K562 (cell line): ENCODE data around the gene RBM12. TPM values are rescaled to one million over a fixed set of nuclear protein-coding genes. Genes with fewer than 3 reads are reported as not detected.

Experiments
- BDP1 ChIP-seq: IDR thresholded peaks from 3 replicates; pipeline ENCODE4 v1.6.1; 2011; ENCODE audit not compliant: insufficient read length, insufficient read depth
- CGGBP1 ChIP-seq: fragments of 250-450 bp; sonication (Bioruptor Pico); IDR thresholded peaks from 2 replicates; pipeline ENCODE4 v1.9.0; 2021; ENCODE audit warnings: mild to moderate bottlenecking
- CREB1 ChIP-seq, 2 experiments: sonication (generic) in 1 of 2; formaldehyde crosslinking in 1 of 2; IDR thresholded peaks; 2 replicates each; pipeline versions ENCODE4 v1.6.1 to v1.8.0; 2012 to 2022; ENCODE audit warnings: inconsistent platforms in 1 of 2, mild to moderate bottlenecking in 1 of 2, missing genetic modification reagents in 1 of 2, moderate library complexity in 1 of 2
- LCOR ChIP-seq: sonication (generic); formaldehyde crosslinking; IDR thresholded peaks from 2 replicates; pipeline ENCODE4 v1.8.0; 2022; ENCODE audit warnings: mild to moderate bottlenecking, missing genetic modification reagents
- MAFK ChIP-seq: IDR thresholded peaks from 2 replicates; pipeline ENCODE4 v1.6.1; 2011; ENCODE audit warnings: low read length, improper control_type of control experiment
- MCM7 ChIP-seq, 2 experiments: fragments of 450-650 bp; IDR thresholded peaks; 2 replicates each; pipeline ENCODE4 v1.6.1; 2016 to 2018
- MIER1 ChIP-seq: fragments of 450-650 bp; IDR thresholded peaks from 2 replicates; pipeline ENCODE4 v1.6.1; 2016; ENCODE audit warnings: antibody characterized with exemption, mild to moderate bottlenecking, low read depth
- NCOA6 ChIP-seq: fragments of 450-650 bp; IDR thresholded peaks from 2 replicates; pipeline ENCODE4 v1.6.1; 2017; ENCODE audit warnings: mild to moderate bottlenecking
- RFX5 ChIP-seq: IDR thresholded peaks from 2 replicates; pipeline ENCODE4 v1.6.1; 2011; ENCODE audit warnings: low read depth, mild to moderate bottlenecking, improper control_type of control experiment, low read length
- SAFB ChIP-seq: fragments of 200-400 bp; formaldehyde crosslinking; IDR thresholded peaks from 2 replicates; pipeline ENCODE4 v1.6.1; 2017; ENCODE audit warnings: low read depth, low read length, borderline replicate concordance
- TCF15 ChIP-seq: fragments of 250-450 bp; sonication (Bioruptor Pico); IDR thresholded peaks from 2 replicates; pipeline ENCODE4 v1.8.0; 2022; ENCODE audit warnings: moderate library complexity, mild to moderate bottlenecking, inconsistent platforms
- TOE1 ChIP-seq, 2 experiments: fragments of 450-650 bp in 1 of 2; sonication (generic) in 1 of 2; formaldehyde crosslinking in 1 of 2; IDR thresholded peaks; 2 replicates each; pipeline versions ENCODE4 v1.7.1 to v1.8.0; 2016 to 2022; ENCODE audit warnings: borderline replicate concordance in 2 of 2, mild to moderate bottlenecking in 2 of 2, antibody characterized with exemption in 1 of 2, inconsistent platforms in 1 of 2, low read depth in 1 of 2, missing genetic modification reagents in 1 of 2, moderate library complexity in 1 of 2
- U2AF2 ChIP-seq: fragments of 200-400 bp; formaldehyde crosslinking; optimal IDR thresholded peaks from 2 replicates; pipeline ENCODE3; 2017; ENCODE audit warnings: low read depth, mild to moderate bottlenecking, low read length
- ZBTB8A ChIP-seq: fragments of 450-650 bp; IDR thresholded peaks from 2 replicates; pipeline ENCODE4 v1.6.1; 2018; ENCODE audit warnings: mild to moderate bottlenecking, moderate library complexity; ENCODE audit not compliant: partially characterized antibody
- ZFP1 ChIP-seq: fragments of 450-650 bp; formaldehyde crosslinking; IDR thresholded peaks from 2 replicates; pipeline ENCODE4 v1.4.0; 2020; ENCODE audit warnings: mild to moderate bottlenecking, mixed read lengths
- ZFPM2 ChIP-seq: fragments of 250-450 bp; sonication (Bioruptor Pico); IDR thresholded peaks from 2 replicates; pipeline ENCODE4 v1.5.1; 2022; ENCODE audit warnings: mild to moderate bottlenecking
- polyA plus RNA-seq, 8 experiments: library from polyadenylated mRNA; depleted of rRNA in 4 of 8; stranded (reverse) in 5 of 8; unstranded in 3 of 8; fragments of >200 nt; fragmentation: Nextera tagmentation in 2 of 8; fragmentation: Illumina TruSeq in 1 of 8; extraction: Ambion mirVana in 2 of 8; extraction: Trizol in 1 of 8; gene quantifications; 2 replicates each; pipeline versions ENCODE4 v1.2.1 to v1.2.3, GENCODE V29; 2011 to 2014; ENCODE audit warnings: inconsistent platforms in 1 of 8, missing spikeins in 1 of 8
- total RNA-seq, 7 experiments: library from RNA; depleted of rRNA in 6 of 7; stranded (reverse); fragments of >200 nt in 6 of 7; fragmentation: Illumina TruSeq in 2 of 7; extraction: Trizol in 2 of 7; gene quantifications; 2 replicates each; pipeline versions ENCODE4 v1.2.1 to v1.2.3, GENCODE V29; 2011 to 2021; ENCODE audit warnings: low replicate concordance in 1 of 7
- TF ChIP-seq, protein P1 (sequence below), 2 experiments: fragments of 450-650 bp in 1 of 2; IDR thresholded peaks; 2 replicates each; pipeline ENCODE4 v1.6.1; 2011 to 2017; ENCODE audit warnings: low read depth in 2 of 2, antibody characterized with exemption in 1 of 2, borderline replicate concordance in 1 of 2, low read length in 1 of 2, mild to moderate bottlenecking in 1 of 2, mixed read lengths in 1 of 2; ENCODE audit not compliant: control insufficient read depth in 1 of 2
- TF ChIP-seq, protein P2 (sequence below): fragments of 450-650 bp; IDR thresholded peaks from one replicate; pipeline ENCODE4 v1.6.1; 2018; ENCODE audit warnings: mild to moderate bottlenecking, moderate library complexity; ENCODE audit not compliant: partially characterized antibody

RBM12 gene
- total and polyA plus RNA-seq, 9 of the 15 experiments (the other 6 are each of a cell fraction or from before 2014, with no cell fraction given), result 5.0 to 162 (median 73.3) TPM

GRCh38 chr20:35600993-35601973, 63.4 kb downstream of the RBM12 start (continued):
- TF ChIP-seq CREB1 (IDR thresholded peaks at IDR 0.05) (peak; percentile 77), CREB1 (CRISPR knock-in tag; IDR thresholded peaks at IDR 0.05) (peak; percentile 88), LCOR (CRISPR knock-in tag) (peak; percentile 93), MIER1 (0 out of 2 replicates have a peak, but pooled peaks have one; percentile 38), U2AF2 (no peak), ZFP1 (no peak), CGGBP1 (CRISPR knock-in tag) (no peak), BDP1 (no peak), NCOA6 (no peak), RFX5 (no peak), SAFB (peak; percentile 64; the same call in 1 of the 2 replicates), TCF15 (CRISPR knock-in tag) (no peak), MAFK (no peak), ZBTB8A (no peak), MCM7 (IDR thresholded peaks at IDR 0.05) (no peak), TOE1 (IDR thresholded peaks at IDR 0.05; ENCODE audit: borderline replicate concordance) (0 out of 2 replicates have a peak, but pooled peaks have one; percentile 23), TOE1 (CRISPR knock-in tag; IDR thresholded peaks at IDR 0.05; ENCODE audit: borderline replicate concordance, low read depth) (no peak), ZFPM2 (no peak)
- TF ChIP-seq, protein P1, sequence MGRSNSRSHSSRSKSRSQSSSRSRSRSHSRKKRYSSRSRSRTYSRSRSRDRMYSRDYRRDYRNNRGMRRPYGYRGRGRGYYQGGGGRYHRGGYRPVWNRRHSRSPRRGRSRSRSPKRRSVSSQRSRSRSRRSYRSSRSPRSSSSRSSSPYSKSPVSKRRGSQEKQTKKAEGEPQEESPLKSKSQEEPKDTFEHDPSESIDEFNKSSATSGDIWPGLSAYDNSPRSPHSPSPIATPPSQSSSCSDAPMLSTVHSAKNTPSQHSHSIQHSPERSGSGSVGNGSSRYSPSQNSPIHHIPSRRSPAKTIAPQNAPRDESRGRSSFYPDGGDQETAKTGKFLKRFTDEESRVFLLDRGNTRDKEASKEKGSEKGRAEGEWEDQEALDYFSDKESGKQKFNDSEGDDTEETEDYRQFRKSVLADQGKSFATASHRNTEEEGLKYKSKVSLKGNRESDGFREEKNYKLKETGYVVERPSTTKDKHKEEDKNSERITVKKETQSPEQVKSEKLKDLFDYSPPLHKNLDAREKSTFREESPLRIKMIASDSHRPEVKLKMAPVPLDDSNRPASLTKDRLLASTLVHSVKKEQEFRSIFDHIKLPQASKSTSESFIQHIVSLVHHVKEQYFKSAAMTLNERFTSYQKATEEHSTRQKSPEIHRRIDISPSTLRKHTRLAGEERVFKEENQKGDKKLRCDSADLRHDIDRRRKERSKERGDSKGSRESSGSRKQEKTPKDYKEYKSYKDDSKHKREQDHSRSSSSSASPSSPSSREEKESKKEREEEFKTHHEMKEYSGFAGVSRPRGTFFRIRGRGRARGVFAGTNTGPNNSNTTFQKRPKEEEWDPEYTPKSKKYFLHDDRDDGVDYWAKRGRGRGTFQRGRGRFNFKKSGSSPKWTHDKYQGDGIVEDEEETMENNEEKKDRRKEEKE (IDR thresholded peaks at IDR 0.05; ENCODE audit: borderline replicate concordance in 1 of 2, control insufficient read depth in 1 of 2, low read depth in 2 of 2, low read length in 1 of 2), result no peak
- TF ChIP-seq, protein P2, sequence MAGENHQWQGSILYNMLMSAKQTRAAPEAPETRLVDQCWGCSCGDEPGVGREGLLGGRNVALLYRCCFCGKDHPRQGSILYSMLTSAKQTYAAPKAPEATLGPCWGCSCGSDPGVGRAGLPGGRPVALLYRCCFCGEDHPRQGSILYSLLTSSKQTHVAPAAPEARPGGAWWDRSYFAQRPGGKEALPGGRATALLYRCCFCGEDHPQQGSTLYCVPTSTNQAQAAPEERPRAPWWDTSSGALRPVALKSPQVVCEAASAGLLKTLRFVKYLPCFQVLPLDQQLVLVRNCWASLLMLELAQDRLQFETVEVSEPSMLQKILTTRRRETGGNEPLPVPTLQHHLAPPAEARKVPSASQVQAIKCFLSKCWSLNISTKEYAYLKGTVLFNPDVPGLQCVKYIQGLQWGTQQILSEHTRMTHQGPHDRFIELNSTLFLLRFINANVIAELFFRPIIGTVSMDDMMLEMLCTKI, result no peak
